ENCODE data around the gene MYO18A. TPM values are rescaled to one million over a fixed set of nuclear protein-coding genes. Genes with fewer than 3 reads are reported as not detected.

MYO18A gene
- total RNA-seq, 1 donor from 2014 or later: 109 TPM

DNA sequence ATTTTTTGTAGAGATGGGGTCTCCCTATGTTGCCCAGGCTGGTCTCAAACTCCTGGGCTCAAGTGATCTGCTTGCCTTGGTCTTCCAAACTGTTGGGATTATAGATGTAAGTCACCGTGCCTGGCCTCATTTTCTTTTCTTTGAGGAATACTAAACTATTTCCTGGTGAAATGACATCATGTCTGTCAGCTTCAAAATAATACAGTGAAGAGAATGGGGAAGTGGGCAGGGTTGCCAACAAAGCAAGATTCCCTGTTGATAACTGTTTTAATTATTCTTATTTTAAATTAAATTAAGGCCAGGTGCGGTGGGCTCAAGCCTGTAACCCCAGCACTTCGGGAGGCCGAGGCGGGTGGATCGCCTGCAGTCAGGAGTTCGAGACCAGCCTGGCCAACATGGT is 116.2 kb downstream of the MYO18A start:
- ATAC-seq: no peak
- no peak for DNase-seq (ENCODE audit: low spot score)

DNA sequence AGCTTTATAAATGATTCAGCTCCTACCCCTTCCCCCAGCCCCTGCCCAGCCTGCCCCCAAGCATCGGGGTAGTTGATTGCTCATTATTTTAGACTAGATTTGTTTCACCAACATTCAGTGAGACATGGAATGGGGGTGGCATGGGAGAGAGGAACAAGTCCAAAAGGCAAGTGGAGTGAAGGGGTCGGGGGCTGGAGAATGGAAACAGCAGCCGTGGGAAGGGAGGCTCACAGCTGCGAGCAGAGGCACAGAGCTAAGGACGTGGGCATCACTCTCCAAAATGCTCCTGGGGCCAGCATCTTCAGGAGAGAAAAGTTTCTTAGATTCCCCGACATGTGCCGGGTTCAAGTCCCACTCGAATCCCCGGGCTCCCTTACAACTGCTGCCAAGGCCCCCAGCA is 118.0 kb downstream of the MYO18A start:
- ATAC-seq (no peak), DNase-seq (ENCODE audit: low spot score) (no peak)

GRCh38 chr17:29061036-29061435 is 119.2 kb downstream of the MYO18A start:
- no peak for DNase-seq (ENCODE audit: low spot score)
- ATAC-seq: peak; percentile 49

- DNase-seq (ENCODE audit: low spot score) (no peak), ATAC-seq (peak; percentile 10)
Observed at GRCh38 chr17:29060475-29060874, 119.7 kb downstream of the MYO18A start.

DNA sequence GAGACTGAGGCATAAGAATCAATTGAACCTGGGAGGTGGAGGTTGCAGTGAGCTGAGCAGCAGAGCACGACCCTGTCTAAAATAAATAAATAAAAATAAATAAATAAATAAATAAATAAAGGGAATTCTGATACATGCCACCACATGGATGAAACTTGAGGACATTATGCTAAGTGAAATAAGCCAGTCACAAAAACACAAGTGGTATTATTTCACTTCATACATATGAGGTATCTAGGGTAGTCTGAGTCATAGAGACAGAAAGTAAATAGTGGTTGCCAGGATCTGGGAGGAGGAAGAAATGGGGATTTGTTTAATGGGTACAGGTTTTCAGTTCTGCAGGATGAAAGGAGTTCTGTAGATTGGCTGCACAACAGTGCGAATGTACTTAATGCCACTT is 120.9 kb downstream of the MYO18A start:
- ATAC-seq (no peak), DNase-seq (ENCODE audit: low spot score) (no peak)

DNA sequence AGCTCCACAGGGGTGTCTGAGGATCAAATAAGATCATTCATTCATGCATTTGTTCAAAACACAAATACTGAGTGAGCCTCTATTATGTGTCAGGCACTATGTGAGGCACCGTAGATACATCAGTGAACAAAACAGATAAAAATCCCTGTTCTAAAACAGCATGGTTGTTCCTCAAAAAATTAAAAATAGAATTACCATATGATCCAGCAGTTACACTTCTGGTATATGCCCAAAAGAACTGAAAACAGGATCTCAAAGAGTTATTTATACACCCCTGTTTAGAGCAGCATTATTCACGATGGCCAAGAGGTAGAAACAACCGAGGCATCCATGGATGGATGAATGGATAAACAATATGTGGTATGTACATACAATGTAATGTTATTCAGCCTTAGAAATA is 121.8 kb downstream of the MYO18A start:
- no peak for DNase-seq (ENCODE audit: low spot score)
- no peak for ATAC-seq

DNA sequence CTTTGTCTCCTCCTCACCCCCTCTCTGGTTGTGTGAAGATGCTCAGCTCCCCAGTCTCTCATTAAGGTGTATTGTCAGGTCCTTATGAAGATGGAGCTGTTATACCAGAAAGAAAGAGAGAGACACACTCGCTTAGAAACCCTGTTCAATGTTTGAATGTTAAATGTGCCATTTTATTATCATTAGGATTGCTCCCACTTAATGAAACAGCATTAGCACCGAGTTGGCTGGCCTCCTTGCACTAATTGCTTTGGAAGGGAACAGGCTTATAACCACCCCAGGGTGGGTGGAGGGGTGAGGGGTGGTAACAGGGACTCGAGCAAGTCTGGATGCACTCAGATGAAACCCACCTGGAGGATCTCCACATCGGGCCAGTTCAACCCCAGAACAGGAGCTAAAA is 122.8 kb downstream of the MYO18A start:
- ATAC-seq (no peak), DNase-seq (ENCODE audit: low spot score) (no peak)

DNA sequence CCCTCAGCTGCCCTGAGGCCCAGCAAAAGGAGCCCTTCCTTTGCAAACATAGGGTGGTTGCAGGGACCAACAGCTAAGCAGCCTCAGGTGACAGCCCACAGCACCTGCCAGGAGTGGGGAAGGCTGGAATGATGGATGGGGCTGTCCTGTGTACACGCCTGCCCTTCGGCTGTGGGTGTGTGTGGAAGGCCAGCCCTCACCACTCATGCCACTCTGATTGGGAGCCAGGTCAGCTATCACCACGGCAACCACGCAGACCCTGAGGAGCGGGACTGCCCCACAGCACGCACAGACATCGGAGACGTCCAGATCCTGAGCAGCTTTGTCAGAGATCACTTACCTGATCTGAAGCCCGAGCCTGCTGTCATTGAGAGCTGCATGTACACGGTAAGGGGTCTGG is 125.4 kb downstream of the MYO18A start:
- no peak for DNase-seq (ENCODE audit: low spot score)
- ATAC-seq: peak; percentile 17

DNA sequence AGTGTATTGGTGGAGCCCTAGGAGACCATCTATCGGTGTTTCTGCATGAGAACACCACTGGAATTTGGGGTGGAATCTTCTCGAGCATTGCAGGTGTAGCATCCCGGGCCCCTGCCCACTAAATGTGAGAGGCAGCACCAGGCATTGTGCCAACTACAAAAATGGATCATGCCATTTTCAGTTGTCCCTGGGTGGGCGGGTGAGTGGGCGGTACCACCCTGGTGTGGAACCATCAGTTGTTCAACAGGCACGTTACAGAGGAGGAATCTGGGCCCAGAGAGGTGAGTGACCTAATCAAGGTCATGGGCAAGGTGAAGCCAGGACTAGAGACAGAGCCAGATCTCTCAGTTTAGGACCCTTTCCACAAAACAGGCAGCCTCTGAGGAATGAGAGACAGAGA is 128.5 kb downstream of the MYO18A start:
- ATAC-seq: peak; percentile 23
- no peak for DNase-seq (ENCODE audit: low spot score)

DNA sequence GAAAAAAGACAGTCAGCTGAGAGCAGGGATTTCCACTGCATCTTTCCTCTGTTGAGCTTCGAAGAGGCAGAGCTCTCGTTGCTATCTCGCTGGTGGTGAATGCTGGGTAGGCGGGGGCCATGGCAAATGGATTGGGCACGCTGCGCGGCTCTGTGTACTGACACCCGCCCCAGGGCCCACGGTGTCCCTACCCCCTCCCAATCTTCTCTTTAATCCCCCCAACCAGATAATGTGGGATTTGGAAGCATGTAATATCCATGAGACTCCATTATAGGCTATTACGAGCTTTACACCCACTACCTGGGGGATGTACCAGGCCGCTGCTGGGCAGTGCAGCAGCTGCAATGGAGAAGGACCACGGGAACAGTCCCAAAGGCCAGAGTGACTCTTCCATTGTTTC is 129.0 kb downstream of the MYO18A start:
- DNase-seq (ENCODE audit: low spot score) (no peak), ATAC-seq (no peak)

DNA sequence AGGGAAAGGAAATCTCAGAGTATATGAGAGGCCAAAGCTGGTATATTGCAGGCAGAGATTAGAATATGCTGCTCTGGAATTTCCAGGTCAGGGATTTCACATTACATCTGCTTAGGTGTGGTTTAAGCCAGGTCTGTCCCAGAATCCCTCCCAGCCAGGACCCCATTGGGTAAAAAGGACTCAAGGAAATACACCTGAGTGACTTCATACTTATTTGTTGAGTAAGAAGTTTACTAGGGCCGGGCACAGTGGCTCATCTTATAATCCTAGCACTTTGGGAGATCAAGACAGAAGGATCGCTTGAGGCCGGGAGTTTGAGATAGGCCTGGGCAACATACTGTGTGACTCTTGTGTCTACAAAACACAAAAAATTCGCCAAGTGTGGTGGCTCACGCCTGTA is 130.0 kb downstream of the MYO18A start:
- no peak for ATAC-seq
- DNase-seq (ENCODE audit: low spot score): no peak

GRCh38 chr17:29049541-29050145 is 130.6 kb downstream of the MYO18A start:
- no peak for DNase-seq (ENCODE audit: low spot score)
- no peak for ATAC-seq

GRCh38 chr17:29048440-29049368 is 131.5 kb downstream of the MYO18A start:
- DNase-seq (ENCODE audit: low spot score) (no peak), ATAC-seq (no peak)

GRCh38 chr17:29046473-29046839 is 133.7 kb downstream of the MYO18A start:
- peak; percentile 41 for ATAC-seq
- peak; percentile 84 for DNase-seq (ENCODE audit: low spot score)

- ATAC-seq (peak; percentile 57), DNase-seq (ENCODE audit: low spot score) (peak; percentile 79)
Observed at GRCh38 chr17:29045734-29046472, 134.3 kb downstream of the MYO18A start.

DNA sequence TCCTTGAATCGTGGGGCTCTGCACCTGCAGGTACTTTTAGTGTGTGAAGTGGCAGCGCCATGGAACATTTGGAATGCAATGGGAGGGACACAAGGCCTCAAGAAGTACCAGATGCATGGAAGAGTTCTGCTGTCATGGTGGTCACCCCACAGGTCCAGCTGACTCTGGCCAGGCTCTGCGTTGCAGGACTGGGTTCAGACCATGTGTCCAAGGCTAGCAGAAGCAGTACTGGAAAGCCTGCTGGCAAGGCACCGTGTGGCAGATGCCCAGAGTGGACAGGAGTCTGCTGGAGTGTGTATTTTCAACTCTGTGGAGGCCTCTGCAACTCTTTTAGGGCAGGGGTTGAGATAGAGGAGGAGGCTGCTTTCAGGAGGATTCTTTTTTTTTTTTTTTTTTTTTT is 135.2 kb downstream of the MYO18A start:
- ATAC-seq (peak; percentile 25), DNase-seq (ENCODE audit: low spot score) (peak; percentile 67)

DNA sequence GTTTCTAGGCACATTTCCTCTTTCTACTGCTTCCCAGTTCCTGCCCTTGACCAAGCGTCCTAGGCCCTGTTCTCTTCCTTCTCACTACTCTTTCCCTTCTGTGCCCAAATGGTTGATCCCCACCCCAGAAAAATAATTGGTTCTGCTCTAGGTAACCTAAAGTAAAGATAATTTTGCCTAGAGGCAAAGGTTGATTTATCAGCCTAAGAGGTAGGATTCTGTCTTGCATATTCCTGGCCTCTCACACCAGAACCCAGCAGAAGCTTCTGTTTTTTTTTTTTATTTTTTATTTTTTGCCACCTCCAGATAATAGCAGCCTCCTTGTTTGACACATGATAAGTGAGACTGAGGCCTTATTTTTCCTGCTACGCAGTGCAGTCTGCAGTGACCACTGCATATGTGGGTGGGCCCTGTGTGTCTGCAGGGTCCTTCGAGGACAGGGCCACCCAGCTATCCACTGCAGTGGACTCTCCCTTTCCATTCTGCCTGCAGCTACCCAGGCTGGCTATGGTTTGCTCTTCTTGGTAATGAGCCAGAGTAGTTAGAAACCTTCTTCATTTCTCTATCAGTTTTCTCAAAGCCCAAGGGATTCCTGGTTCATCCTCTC is 136.6 kb downstream of the MYO18A start:
- ATAC-seq: no peak
- DNase-seq (ENCODE audit: low spot score): no peak

DNA sequence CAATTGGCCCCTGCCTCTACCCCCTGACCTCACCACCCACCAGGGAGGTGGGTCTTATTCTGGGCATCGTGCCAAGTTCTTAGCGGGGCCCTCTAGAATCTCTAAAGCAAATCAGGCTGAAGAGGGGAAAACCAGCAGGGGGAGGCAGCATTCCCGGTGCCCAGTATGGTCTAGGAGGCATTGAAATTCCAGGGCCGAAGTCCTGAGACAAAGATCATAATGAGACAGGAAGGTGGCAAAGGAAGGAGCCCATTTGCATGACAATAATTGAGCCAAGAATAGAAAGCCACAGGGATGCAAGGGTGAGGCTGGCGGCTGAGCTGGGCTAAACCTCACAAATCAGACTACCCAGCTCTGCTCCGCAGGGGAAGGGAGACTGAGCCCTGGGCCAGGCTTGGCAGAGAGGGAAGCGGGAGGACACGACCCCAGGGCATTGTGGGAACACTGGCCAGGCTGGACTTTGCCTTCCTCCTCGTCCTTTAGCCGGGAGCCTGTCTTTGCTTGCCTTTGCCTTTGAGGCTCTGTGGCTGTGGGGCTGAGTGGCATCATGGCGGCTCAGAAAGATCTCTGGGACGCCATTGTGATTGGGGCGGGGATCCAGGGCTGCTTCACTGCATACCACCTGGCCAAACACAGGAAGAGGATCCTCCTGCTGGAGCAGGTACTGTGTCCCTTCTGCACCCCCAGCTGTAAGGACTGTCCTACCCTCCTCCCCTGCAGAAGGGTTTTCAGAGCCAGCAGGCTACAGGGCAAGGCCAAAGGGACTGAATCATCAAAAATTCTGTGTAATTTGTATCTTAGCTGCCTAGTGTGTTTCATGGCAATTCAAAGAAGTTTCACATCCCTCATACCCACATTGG is 137.3 kb downstream of the MYO18A start, which contains the start of gene PIPOX:
PIPOX (plus strand) TSS at position 463 of the 860 bp plus-strand sequence; CDS start at position 548, 85 bp downstream.
- ATAC-seq (peak; percentile 73), DNase-seq (ENCODE audit: low spot score) (peak; percentile 91)

GRCh38 chr17:29042026-29042678 is 138.0 kb downstream of the MYO18A start:
- no peak for ATAC-seq
- DNase-seq (ENCODE audit: low spot score): no peak

- ATAC-seq: no peak
- DNase-seq (ENCODE audit: low spot score): no peak
Observed at GRCh38 chr17:29041571-29041970, 138.6 kb downstream of the MYO18A start.
